NCI-H446 treated with DMSO at 0.1 percent for 48 hours (cell line): ENCODE measurements around the gene VWC2L.

Experiments
- DNase-seq: peaks from one replicate; lab custom pipeline; 2025; lab: John Stamatoyannopoulos, UW

VWC2L gene

GRCh38 chr2:214410918-214411554, at the start of gene VWC2L:
VWC2L (plus strand) TSS chr2:214411054; CDS start chr2:214414194, 3,140 bp downstream.
- DNase-seq, result peak; percentile 51

- no peak for DNase-seq
Measured at GRCh38 chr2:214361116-214361515, 49.7 kb upstream of the VWC2L start.

- DNase-seq, result no peak
Measured at GRCh38 chr2:214365549-214365948, 45.3 kb upstream of the VWC2L start.

GRCh38 chr2:214367171-214367570, 43.7 kb upstream of the VWC2L start:
- DNase-seq, result no peak

GRCh38 chr2:214376618-214377285, 34.1 kb upstream of the VWC2L start:
- DNase-seq, result no peak

- DNase-seq, result no peak
Measured at GRCh38 chr2:214377286-214377624, 33.6 kb upstream of the VWC2L start.

GRCh38 chr2:214378455-214379103, 32.3 kb upstream of the VWC2L start:
- DNase-seq, result peak; percentile 52

GRCh38 chr2:214379227-214379626, 31.6 kb upstream of the VWC2L start:
- DNase-seq, result peak; percentile 22

GRCh38 chr2:214380681-214381080, 30.2 kb upstream of the VWC2L start:
- DNase-seq, result no peak

- no peak for DNase-seq
Measured at GRCh38 chr2:214382229-214382628, 28.6 kb upstream of the VWC2L start.

- DNase-seq, result no peak
Measured at GRCh38 chr2:214386720-214387119, 24.1 kb upstream of the VWC2L start.

GRCh38 chr2:214389334-214389733, 21.5 kb upstream of the VWC2L start:
- no peak for DNase-seq

GRCh38 chr2:214393796-214394195, 17.1 kb upstream of the VWC2L start:
- DNase-seq, result peak; percentile 61

- DNase-seq, result peak; percentile 52
Measured at GRCh38 chr2:214395040-214395439, 15.8 kb upstream of the VWC2L start.

- no peak for DNase-seq
Measured at GRCh38 chr2:214401580-214401979, 9.3 kb upstream of the VWC2L start.

GRCh38 chr2:214410128-214410775, 602 bp upstream of the VWC2L start:
- peak; percentile 67 for DNase-seq

GRCh38 chr2:214412679-214413078, 1.8 kb downstream of the VWC2L start:
- DNase-seq, result no peak

- no peak for DNase-seq
Measured at GRCh38 chr2:214436470-214436869, 25.6 kb downstream of the VWC2L start.

GRCh38 chr2:214450118-214450894, 39.5 kb downstream of the VWC2L start:
- DNase-seq, result no peak

GRCh38 chr2:214451516-214452275, 40.8 kb downstream of the VWC2L start:
- DNase-seq, result no peak
